SK-N-SH (cell line): Measurements from ENCODE around the gene TEKT1. TPM values are rescaled to one million over a fixed set of nuclear protein-coding genes. Genes with fewer than 3 reads are reported as not detected.

Source experiments
- CTCF ChIA-PET: fragments of 300-600, 350-600 bp; formaldehyde crosslinking; extraction: SDS; loops from one replicate; lab custom pipeline; 2021; lab: Yijun Ruan, JAX
- POLR2A ChIA-PET: fragments of 350-600 bp; sonication (Branson Sonifier 250); formaldehyde crosslinking; extraction: SDS; loops from one replicate; lab custom pipeline; 2020; ENCODE audit warnings: antibody characterized with exemption, inconsistent platforms; lab: Yijun Ruan, JAX
- DNase-seq: peaks from one replicate; pipeline ENCODE4 v3.0.0; 2012
- H2AFZ ChIP-seq: fragments of 200-600 bp; sonication (generic); 2 replicates; pipeline ENCODE4 v1.8.1; 2016; ENCODE audit warnings: antibody characterized with exemption, mild to moderate bottlenecking, low read depth
- H3F3A ChIP-seq: fragments of 200-600 bp; sonication (generic); replicated peaks from 2 replicates; pipeline ENCODE3; 2016; ENCODE audit warnings: antibody characterized with exemption, mild to moderate bottlenecking; ENCODE audit not compliant: insufficient read depth
- H3K27ac ChIP-seq, 2 experiments: fragments of 200-500 bp in 1 of 2; fragments of 200-600 bp in 1 of 2; sonication (Bioruptor generic) in 1 of 2; sonication (generic), shearing (Covaris generic) in 1 of 2; 2 replicates each; pipeline versions ENCODE4 v1.5.1 to v1.6.1; 2014 to 2016; ENCODE audit warnings: low read depth in 2 of 2, inconsistent platforms in 1 of 2, low read length in 1 of 2, mild to moderate bottlenecking in 1 of 2, mixed read lengths in 1 of 2
- H3K27me3 ChIP-seq: fragments of 200-600 bp; sonication (generic), shearing (Covaris generic); 2 replicates; pipeline ENCODE4 v1.6.1; 2016; ENCODE audit warnings: mixed run types; ENCODE audit not compliant: insufficient read depth
- H3K36me3 ChIP-seq, 2 experiments: fragments of 200-500 bp in 1 of 2; fragments of 200-600 bp in 1 of 2; sonication (Bioruptor generic) in 1 of 2; sonication (generic) in 1 of 2; replicated peaks in 1 of 2; 2 replicates each; pipeline versions ENCODE3 to v1.5.1; 2014 to 2016; ENCODE audit warnings: low read length in 1 of 2, mild to moderate bottlenecking in 1 of 2; ENCODE audit not compliant: insufficient read depth in 2 of 2, control insufficient read depth in 1 of 2
- H3K4me1 ChIP-seq, 2 experiments: fragments of 200-500 bp in 1 of 2; fragments of 200-600 bp in 1 of 2; sonication (Bioruptor generic) in 1 of 2; sonication (generic), shearing (Covaris generic) in 1 of 2; 2 replicates each; pipeline versions ENCODE4 v1.5.1 to v1.6.1; 2014 to 2016; ENCODE audit warnings: low read depth in 1 of 2, low read length in 1 of 2, mixed run types in 1 of 2; ENCODE audit not compliant: insufficient read depth in 2 of 2, control insufficient read depth in 1 of 2
- H3K4me2 ChIP-seq: fragments of 200-600 bp; sonication (generic), shearing (Covaris generic); 2 replicates; pipeline ENCODE4 v1.6.1; 2017; ENCODE audit warnings: mixed run types
- H3K4me3 ChIP-seq, 2 experiments: fragments of 200-500 bp in 1 of 2; fragments of 200-600 bp in 1 of 2; sonication (Bioruptor generic) in 1 of 2; sonication (generic), shearing (Covaris generic) in 1 of 2; 2 replicates each; pipeline versions ENCODE4 v1.5.1 to v1.8.1; 2014 to 2016; ENCODE audit warnings: low read depth in 2 of 2, inconsistent platforms in 1 of 2, low read length in 1 of 2, mild to moderate bottlenecking in 1 of 2, mixed read lengths in 1 of 2, moderate library complexity in 1 of 2
- H3K79me2 ChIP-seq: fragments of 200-600 bp; sonication (generic); 2 replicates; pipeline ENCODE4 v1.8.1; 2017; ENCODE audit warnings: mild to moderate bottlenecking; ENCODE audit not compliant: insufficient read depth
- H3K9ac ChIP-seq: fragments of 200-600 bp; sonication (generic); 2 replicates; pipeline ENCODE4 v1.6.1; 2017; ENCODE audit warnings: mixed run types
- H3K9me2 ChIP-seq: fragments of 200-600 bp; sonication (generic); 2 replicates; pipeline ENCODE4 v1.6.1; 2017; ENCODE audit warnings: mixed run types
- H3K9me3 ChIP-seq: fragments of 200-600 bp; sonication (generic); 2 replicates; pipeline ENCODE4 v1.6.1; 2017; ENCODE audit warnings: mixed run types, mild to moderate bottlenecking, moderate library complexity
- H4K20me1 ChIP-seq: fragments of 200-600 bp; sonication (generic); 2 replicates; pipeline ENCODE4 v1.6.1; 2017; ENCODE audit warnings: mild to moderate bottlenecking, mixed run types; ENCODE audit not compliant: insufficient read depth
- FOXM1 ChIP-seq: IDR thresholded peaks from 2 replicates; pipeline ENCODE4 v1.4.0; 2012; ENCODE audit warnings: low read depth, mild to moderate bottlenecking
- GATA2 ChIP-seq: sonication (generic); formaldehyde crosslinking; IDR thresholded peaks from 2 replicates; pipeline ENCODE4 v1.5.0; 2020; ENCODE audit warnings: mild to moderate bottlenecking, missing genetic modification reagents
- IRF3 ChIP-seq: fragments of 150-350 bp; IDR thresholded peaks from 2 replicates; pipeline ENCODE4 v1.6.1; 2016; ENCODE audit warnings: mild to moderate bottlenecking, low read depth, low read length
- JUND ChIP-seq: IDR thresholded peaks from 2 replicates; pipeline ENCODE4 v1.4.0; 2012
- POLR2AphosphoS5 ChIP-seq: IDR thresholded peaks from 2 replicates; pipeline ENCODE4 v1.6.1; 2012; ENCODE audit warnings: low read depth, low read length
- RFX5 ChIP-seq: IDR thresholded peaks from 2 replicates; pipeline ENCODE4 v1.6.1; 2012; ENCODE audit warnings: mild to moderate bottlenecking, improper control_type of control experiment, low read length
- SIN3A ChIP-seq: IDR thresholded peaks from 2 replicates; pipeline ENCODE4 v1.6.1; 2012; ENCODE audit warnings: low read depth, mild to moderate bottlenecking, low read length, moderate library complexity, borderline replicate concordance
- TAF1 ChIP-seq: IDR thresholded peaks from 2 replicates; pipeline ENCODE4 v1.6.1; 2012; ENCODE audit warnings: low read depth, mild to moderate bottlenecking, low read length, moderate library complexity, borderline replicate concordance
- YY1 ChIP-seq: IDR thresholded peaks from 2 replicates; pipeline ENCODE4 v1.4.0; 2012; ENCODE audit warnings: low read depth, mild to moderate bottlenecking
- WGBS: methylation state at CpG from one replicate; pipeline ENCODE4 v1.1.6; 2017; ENCODE audit warnings: low lambda C conversion rate; 5-methylcytosine and 5-hydroxymethylcytosine counted together
- polyA plus RNA-seq, 3 experiments: library from polyadenylated mRNA; depleted of rRNA; stranded (reverse); fragments of >200 nt; gene quantifications; 2 replicates each; pipeline ENCODE4 v1.2.3, GENCODE V29; 2012
- TF ChIP-seq, protein P1 (sequence below): IDR thresholded peaks from 2 replicates; pipeline ENCODE4 v1.4.0; 2012; ENCODE audit warnings: low read depth, borderline replicate concordance
- TF ChIP-seq, protein P2 (sequence below): IDR thresholded peaks from 2 replicates; pipeline ENCODE4 v1.4.0; 2012; ENCODE audit warnings: low read depth

TEKT1 gene
- polyA plus RNA-seq, 1 of the 3 experiments (the other 2 are of a cell fraction): not detected

DNA sequence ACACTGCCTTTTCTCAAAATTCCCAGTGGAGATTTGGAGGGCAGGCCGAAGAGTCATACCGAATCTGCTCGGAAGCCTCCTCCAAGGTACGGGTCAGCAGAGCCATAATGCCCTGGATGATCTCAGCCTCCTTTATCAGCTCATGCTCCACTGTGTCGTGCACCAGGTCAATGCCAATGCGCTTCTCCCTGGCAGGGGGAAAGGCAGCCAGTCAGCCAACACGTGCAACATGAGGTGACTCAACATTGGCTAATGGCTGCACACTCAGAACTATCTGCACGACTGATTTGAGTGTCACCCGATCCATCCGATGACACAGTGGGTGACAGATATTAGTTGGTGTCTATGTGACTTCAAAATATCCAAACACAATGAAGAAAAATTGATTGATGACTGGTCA lies 15.8 kb downstream of the TEKT1 start:
- WGBS: 37% methylated on average over 4 of the region's 10 CpGs
- Histone ChIP-seq H3K9ac (no peak overlapping the region), H3K27me3 (peaks cover 44% of the 10 kb centered on the region), H3K9me2 (no peaks in the 10 kb centered on the region), H3K36me3 (no peaks in the 10 kb centered on the region), H3K4me1 (no peaks in the 10 kb centered on the region), H3K9me3 (no peaks in the 10 kb centered on the region), H2AFZ (no peak overlapping the region), H3F3A (no peaks in the 10 kb centered on the region), H3K27ac (no peak overlapping the region), H3K4me2 (no peak overlapping the region), H3K4me3 (no peak overlapping the region), H4K20me1 (no peaks in the 10 kb centered on the region), H3K79me2 (no peaks in the 10 kb centered on the region)
- POLR2A ChIA-PET: no interaction called here
- CTCF ChIA-PET: no interaction called here
- no peak for DNase-seq
- no peak for TF ChIP-seq SIN3A
- TF ChIP-seq IRF3: no peak
- no peak for TF ChIP-seq GATA2

GRCh38 chr17:6812295-6812694 lies 19.2 kb downstream of the TEKT1 start:
- ChIA-PET POLR2A (no interaction called here), CTCF (no interaction called here)
- Histone ChIP-seq H3K4me1 (no peaks in the 10 kb centered on the region), H2AFZ (no peak overlapping the region), H4K20me1 (no peaks in the 10 kb centered on the region), H3K4me2 (no peak overlapping the region), H3K9ac (no peak overlapping the region), H3K27me3 (peaks cover 48% of the 10 kb centered on the region), H3K9me2 (no peaks in the 10 kb centered on the region), H3K36me3 (no peaks in the 10 kb centered on the region), H3K27ac (no peak overlapping the region), H3K79me2 (no peaks in the 10 kb centered on the region), H3K9me3 (no peaks in the 10 kb centered on the region), H3F3A (no peaks in the 10 kb centered on the region), H3K4me3 (no peak overlapping the region)
- WGBS: 17% methylated on average over 8 of the region's 9 CpGs
- TF ChIP-seq YY1 (no peak), TAF1 (no peak), FOXM1 (no peak), IRF3 (no peak)
- TF ChIP-seq, protein P1, sequence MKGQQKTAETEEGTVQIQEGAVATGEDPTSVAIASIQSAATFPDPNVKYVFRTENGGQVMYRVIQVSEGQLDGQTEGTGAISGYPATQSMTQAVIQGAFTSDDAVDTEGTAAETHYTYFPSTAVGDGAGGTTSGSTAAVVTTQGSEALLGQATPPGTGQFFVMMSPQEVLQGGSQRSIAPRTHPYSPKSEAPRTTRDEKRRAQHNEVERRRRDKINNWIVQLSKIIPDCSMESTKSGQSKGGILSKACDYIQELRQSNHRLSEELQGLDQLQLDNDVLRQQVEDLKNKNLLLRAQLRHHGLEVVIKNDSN: no peak
- DNase-seq: no peak

- no peak overlapping the region for H3K27ac ChIP-seq
- no peak for DNase-seq
- TF ChIP-seq SIN3A (no peak), RFX5 (no peak), JUND (no peak), FOXM1 (no peak), POLR2AphosphoS5 (no peak)
- TF ChIP-seq, protein P1: no peak
- TF ChIP-seq, protein P2, sequence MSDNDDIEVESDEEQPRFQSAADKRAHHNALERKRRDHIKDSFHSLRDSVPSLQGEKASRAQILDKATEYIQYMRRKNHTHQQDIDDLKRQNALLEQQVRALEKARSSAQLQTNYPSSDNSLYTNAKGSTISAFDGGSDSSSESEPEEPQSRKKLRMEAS: no peak
- POLR2A ChIA-PET: no interaction called here
- 13% methylated on average over 9 of the region's 9 CpGs for WGBS
- no peaks in the 10 kb centered on the region for H3F3A ChIP-seq
- no peaks in the 10 kb centered on the region for H3K9me3 ChIP-seq
- no peaks in the 10 kb centered on the region for H4K20me1 ChIP-seq
- H2AFZ ChIP-seq: no peak overlapping the region
- no peak overlapping the region for H3K9ac ChIP-seq
- CTCF ChIA-PET: no interaction called here
- H3K4me2 ChIP-seq: no peak overlapping the region
- H3K27me3 ChIP-seq: peaks cover 48% of the 10 kb centered on the region
- H3K79me2 ChIP-seq: no peaks in the 10 kb centered on the region
- no peaks in the 10 kb centered on the region for H3K4me1 ChIP-seq
- no peaks in the 10 kb centered on the region for H3K36me3 ChIP-seq
- H3K9me2 ChIP-seq: no peaks in the 10 kb centered on the region
- no peak overlapping the region for H3K4me3 ChIP-seq
Measured at GRCh38 chr17:6811510-6811909, 20.0 kb downstream of the TEKT1 start.
